Measurements from ENCODE around the gene MGMT. TPM values are rescaled to one million over a fixed set of nuclear protein-coding genes. Genes with fewer than 3 reads are reported as not detected.

MGMT gene
- total and polyA plus RNA-seq, 2 of the 4 experiments (the other 2 are of a cell fraction), result 11.5 to 17.8 TPM

DNA sequence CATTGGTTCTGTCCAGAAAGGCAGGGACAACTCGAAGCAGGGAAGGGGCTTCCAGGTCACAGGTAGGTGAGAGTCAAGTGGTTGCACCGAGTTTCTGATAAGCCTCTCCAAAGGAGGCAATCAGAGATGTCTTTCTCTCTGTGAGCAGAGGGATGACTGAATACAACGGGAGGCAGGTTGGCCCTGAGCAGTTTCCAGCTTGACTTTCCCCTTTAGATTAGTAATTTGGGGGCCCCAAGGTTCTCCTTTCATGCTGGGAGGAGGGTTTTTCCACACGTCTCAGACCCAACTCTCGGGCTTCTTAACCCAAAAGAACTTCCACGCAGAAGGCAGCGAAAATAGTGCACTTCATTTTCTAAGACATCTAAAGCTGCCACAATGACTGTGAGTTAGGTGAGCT lies 189.6 kb downstream of the MGMT start:
- H4K8ac ChIP-seq (ENCODE audit: low read depth in 2 of 2, low read length in 2 of 2), result no peak overlapping the region
- H3K18ac ChIP-seq (ENCODE audit: low read depth, low read length), result no peak overlapping the region
- no peak overlapping the region for H2AK5ac ChIP-seq (ENCODE audit: low read depth, low read length)
- no peak overlapping the region for H3K14ac ChIP-seq (replicated peaks; ENCODE audit: low read depth, low read length)
- no peak overlapping the region for H2AK9ac ChIP-seq (replicated peaks; ENCODE audit: low read depth, low read length, poor library complexity)
- no peak overlapping the region for H3K4me2 ChIP-seq (ENCODE audit: low read depth, low read length)
- no CpG with 5 or more reads among the region's 7 CpGs for WGBS, 2 experiments (ENCODE audit: extremely low coverage in 2 of 2, insufficient read length in 1 of 2)
- intact Hi-C loops (cut with micrococcal nuclease), result no loop called here
- no TSS peak for BruUV-seq (replicated peaks)
- no peak overlapping the region for H3K9ac ChIP-seq (ENCODE audit: low read depth, low read length)
- no peak overlapping the region for H4K91ac ChIP-seq (ENCODE audit: insufficient read depth, low read depth, low read length)
- no peak overlapping the region for H3K4ac ChIP-seq (ENCODE audit: low read depth, low read length)
- no peaks in the 10 kb centered on the region for H3K36me3 ChIP-seq (ENCODE audit: control insufficient read depth, insufficient read depth, low read length)
- no peak for ATAC-seq (ENCODE audit: low read depth)
- in situ Hi-C loops (cut with MboI; ENCODE audit: low sequenced_read_pairs), result no loop called here
- CTCF ChIA-PET, result no interaction called here
- no peaks in the 10 kb centered on the region for H3K9me3 ChIP-seq (ENCODE audit: control insufficient read depth, insufficient read depth, low read length)
- H3K27ac ChIP-seq (ENCODE audit: insufficient read depth, low read length), result no peak overlapping the region
- H3K9me1 ChIP-seq (ENCODE audit: insufficient read depth, low read length), result no peaks in the 10 kb centered on the region
- H3K4me3 ChIP-seq (ENCODE audit: insufficient read depth, low read depth, low read length), result no peak overlapping the region
- TF ChIP-seq CHD1 (IDR thresholded peaks at IDR 0.05; ENCODE audit: low read depth, low read length) (no peak), MAFK (IDR thresholded peaks at IDR 0.05; ENCODE audit: low read depth, low read length) (no peak)
- dilution Hi-C loops (cut with HindIII; ENCODE audit: low sequenced_read_pairs, unreplicated experiment), result no loop called here
- H3K4me1 ChIP-seq (ENCODE audit: control insufficient read depth, insufficient read depth, low read length), result no peaks in the 10 kb centered on the region; the same call in 1 of the 2 replicates
- H2BK15ac ChIP-seq (ENCODE audit: low read depth, low read length), result no peak overlapping the region
- H3K27me3 ChIP-seq (ENCODE audit: control insufficient read depth, insufficient read depth, low read length), result no peaks in the 10 kb centered on the region
- H4K5ac ChIP-seq (ENCODE audit: low read depth, low read length), result no peak overlapping the region
- H4K20me1 ChIP-seq (ENCODE audit: insufficient read depth, low read length), result no peaks in the 10 kb centered on the region
- H2BK120ac ChIP-seq (ENCODE audit: low read depth, low read length), result no peak overlapping the region
- DNase-seq, result no peak
- no peak overlapping the region for H2BK5ac ChIP-seq (ENCODE audit: low read depth, low read length, poor library complexity, severe bottlenecking)
- no peaks in the 10 kb centered on the region for H3K79me1 ChIP-seq (ENCODE audit: low read depth in 1 of 2, low read length in 2 of 2)
- no peak overlapping the region for H3K56ac ChIP-seq (ENCODE audit: extremely low read depth, insufficient read depth, low read length)
- H2BK20ac ChIP-seq (ENCODE audit: low read depth, low read length), result no peak overlapping the region
- no peak overlapping the region for H2AFZ ChIP-seq (replicated peaks; ENCODE audit: low read length, poor library complexity)
- POLR2A ChIA-PET (ENCODE audit: unreplicated experiment), result no interaction called here
- no peak overlapping the region for H3K23ac ChIP-seq (ENCODE audit: low read depth, low read length)

Measured in IMR-90 (cell line).